Large intestine (tissue), 3 donors: ENCODE results near the gene TENT4A. TPM values are rescaled to one million over a fixed set of nuclear protein-coding genes. Genes with fewer than 3 reads are reported as not detected.

Source experiments
- DNase-seq, 2 donors: peaks; one replicate each; pipeline versions ENCODE4 v3.0.0 to v3.0.0-alpha.2; 2013
- H3K27ac ChIP-seq: one replicate; pipeline ENCODE4 v1.5.1; 2013; ENCODE audit warnings: low read length
- H3K27me3 ChIP-seq: 2 replicates; pipeline ENCODE4 v1.6.1; 2013; ENCODE audit warnings: low read length; ENCODE audit not compliant: control insufficient read depth, insufficient read depth
- H3K36me3 ChIP-seq: 2 replicates; pipeline ENCODE4 v1.6.1; 2013; ENCODE audit warnings: low read length; ENCODE audit not compliant: control insufficient read depth, insufficient read depth
- H3K4me1 ChIP-seq: one replicate; pipeline ENCODE4 v1.6.1; 2013; ENCODE audit warnings: low read length; ENCODE audit not compliant: control insufficient read depth, insufficient read depth
- H3K4me3 ChIP-seq: one replicate; pipeline ENCODE4 v1.5.1; 2013; ENCODE audit warnings: low read length
- H3K9me3 ChIP-seq: one replicate; pipeline ENCODE4 v1.6.1; 2013; ENCODE audit warnings: mild to moderate bottlenecking, low read depth, low read length, moderate library complexity; ENCODE audit not compliant: control insufficient read depth
- WGBS: methylation state at CpG from one replicate; pipeline ENCODE4 v1.1.5; 2013; ENCODE audit warnings: low lambda C conversion rate; ENCODE audit not compliant: insufficient coverage; 5-methylcytosine and 5-hydroxymethylcytosine counted together
- polyA plus RNA-seq: library from polyadenylated mRNA; unstranded; fragments of 120-200 nt; gene quantifications from one replicate; pipeline ENCODE4 v1.2.1, GENCODE V29; 2013

The TENT4A gene
- polyA plus RNA-seq, 1 donor: 24.7 TPM

DNA sequence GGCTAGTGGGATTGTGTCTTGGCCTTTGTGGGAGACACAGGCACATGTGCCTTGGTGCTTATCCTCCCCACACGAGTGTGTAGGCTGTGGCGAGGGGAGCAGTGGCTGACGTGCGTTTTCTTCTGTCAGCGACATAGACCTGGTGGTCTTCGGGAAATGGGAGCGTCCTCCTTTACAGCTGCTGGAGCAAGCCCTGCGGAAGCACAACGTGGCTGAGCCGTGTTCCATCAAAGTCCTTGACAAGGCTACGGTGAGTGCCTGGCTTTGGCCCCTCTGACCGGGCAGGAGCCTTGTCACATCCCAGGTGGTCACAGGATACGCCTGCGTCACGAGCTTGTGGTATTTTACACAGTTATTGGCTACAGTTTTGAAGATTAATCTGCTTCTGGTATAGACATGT is 26.4 kb downstream of the TENT4A start:
- Histone ChIP-seq H3K4me3 (no peak overlapping the region), H3K4me1 (no peaks in the 10 kb centered on the region), H3K9me3 (no peaks in the 10 kb centered on the region), H3K27me3 (no peaks in the 10 kb centered on the region), H3K36me3 (peaks cover 71% of the 10 kb centered on the region), H3K27ac (no peak overlapping the region)
- WGBS: no CpG with 5 or more reads among the region's 15 CpGs
- no peak for DNase-seq

DNA sequence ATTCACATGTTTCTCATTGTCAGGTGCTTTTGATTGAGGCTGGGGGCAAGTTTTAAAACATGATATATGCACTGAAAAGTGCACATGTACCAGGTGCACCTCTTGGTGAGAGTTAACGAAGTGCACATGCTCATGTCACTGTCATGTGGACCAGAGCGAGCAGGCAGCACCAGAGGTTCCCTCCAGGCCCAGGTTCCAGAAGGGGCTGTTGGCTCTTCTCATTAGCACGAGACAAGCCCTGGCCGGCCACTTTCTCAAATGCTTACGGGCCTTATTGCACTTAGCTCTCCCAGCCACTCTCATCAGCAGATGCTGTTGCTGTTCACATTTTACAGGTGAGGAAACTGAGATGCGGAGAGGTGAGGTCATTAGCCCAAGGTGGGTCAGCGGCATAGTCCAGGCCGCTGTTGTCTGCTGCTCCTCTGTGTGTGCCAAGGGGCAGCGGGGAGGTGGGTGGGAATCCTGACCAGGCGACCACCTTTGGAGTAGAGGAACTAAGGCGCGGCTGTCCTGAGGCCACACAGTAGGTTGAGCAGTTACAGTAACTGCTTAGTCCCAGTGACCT is 27.4 kb downstream of the TENT4A start:
- no peaks in the 10 kb centered on the region for H3K27me3 ChIP-seq
- H3K27ac ChIP-seq: no peak overlapping the region
- peaks cover 75% of the 10 kb centered on the region for H3K36me3 ChIP-seq
- no peaks in the 10 kb centered on the region for H3K9me3 ChIP-seq
- no CpG with 5 or more reads among the region's 12 CpGs for WGBS
- DNase-seq: no peak
- no peaks in the 10 kb centered on the region for H3K4me1 ChIP-seq
- H3K4me3 ChIP-seq: no peak overlapping the region

GRCh38 chr5:6742081-6742758 is 29.0 kb downstream of the TENT4A start:
- Histone ChIP-seq H3K27ac (no peak overlapping the region), H3K9me3 (no peaks in the 10 kb centered on the region), H3K4me1 (no peaks in the 10 kb centered on the region), H3K27me3 (no peaks in the 10 kb centered on the region), H3K4me3 (no peak overlapping the region), H3K36me3 (peaks cover 78% of the 10 kb centered on the region)
- no CpG with 5 or more reads among the region's 13 CpGs for WGBS
- DNase-seq: no peak

DNA sequence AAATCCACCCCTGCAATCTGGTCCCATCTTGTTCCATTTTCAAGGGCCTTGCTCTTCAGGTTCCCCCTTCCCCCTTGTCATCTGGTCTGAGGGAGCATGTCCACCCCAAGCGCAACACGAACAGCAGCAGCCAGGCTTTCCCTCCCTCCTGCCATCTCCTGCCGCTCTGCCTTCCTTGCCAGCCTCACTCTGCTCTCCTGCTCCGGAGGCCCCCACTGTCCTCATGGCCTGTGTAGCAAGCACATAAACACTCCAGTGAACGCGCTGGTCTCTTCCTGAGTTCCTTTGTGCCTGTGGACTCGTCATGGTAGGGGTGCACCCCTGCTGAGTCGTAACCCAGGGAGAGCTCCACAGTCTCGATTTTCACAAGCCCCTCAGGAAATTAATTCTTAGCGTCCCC is 29.9 kb downstream of the TENT4A start:
- H3K27ac ChIP-seq: no peak overlapping the region
- H3K36me3 ChIP-seq: peaks cover 78% of the 10 kb centered on the region
- no peaks in the 10 kb centered on the region for H3K4me1 ChIP-seq
- 92% methylated on average over 2 of the region's 10 CpGs for WGBS
- H3K9me3 ChIP-seq: no peaks in the 10 kb centered on the region
- no peak overlapping the region for H3K4me3 ChIP-seq
- H3K27me3 ChIP-seq: no peaks in the 10 kb centered on the region
- no peak for DNase-seq

DNA sequence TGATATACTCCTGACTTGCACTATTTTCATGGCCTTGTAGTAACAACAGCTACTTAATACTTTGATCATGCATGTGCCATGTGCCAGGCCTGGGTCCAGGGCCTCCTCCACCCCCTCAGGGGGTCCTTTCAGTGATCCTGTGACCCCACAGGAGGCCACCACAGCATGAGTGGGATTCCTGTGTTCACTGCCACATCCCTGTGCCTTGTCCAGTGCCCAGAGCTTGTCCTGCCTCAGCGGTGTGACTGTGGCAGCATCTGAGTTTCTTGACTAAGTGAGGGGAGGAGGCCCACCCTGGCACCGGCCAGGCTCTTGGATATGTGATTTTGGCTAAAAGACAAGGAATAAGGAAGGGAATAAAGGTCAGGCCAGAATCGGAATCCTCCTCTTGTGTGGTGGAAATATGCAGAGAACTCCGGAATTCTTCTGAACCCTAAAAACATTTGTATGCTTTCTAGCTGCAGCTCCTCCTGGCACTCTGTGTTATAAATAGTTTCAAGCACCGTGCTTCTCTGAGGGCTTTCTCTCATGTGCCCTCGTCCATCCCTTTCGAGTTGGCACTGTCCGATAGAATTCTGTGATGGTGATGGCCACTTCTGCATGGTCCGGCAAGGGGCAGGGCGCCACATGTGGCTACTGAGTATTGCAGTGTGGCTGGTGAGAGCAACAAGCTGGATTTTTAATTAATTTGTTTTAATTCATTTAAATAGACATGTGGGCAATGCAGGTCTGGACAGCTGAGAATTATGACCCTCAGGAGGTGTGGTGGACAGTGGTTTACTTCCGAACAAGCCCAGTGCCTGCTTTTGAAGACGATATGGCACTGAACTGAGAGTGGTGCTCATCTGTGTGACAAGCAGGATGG is 31.8 kb downstream of the TENT4A start:
- Histone ChIP-seq H3K36me3 (peaks cover 77% of the 10 kb centered on the region), H3K27me3 (no peaks in the 10 kb centered on the region), H3K4me3 (no peak overlapping the region), H3K9me3 (no peaks in the 10 kb centered on the region), H3K4me1 (no peaks in the 10 kb centered on the region), H3K27ac (no peak overlapping the region)
- WGBS: 100% methylated on average over 2 of the region's 12 CpGs
- no peak for DNase-seq

DNA sequence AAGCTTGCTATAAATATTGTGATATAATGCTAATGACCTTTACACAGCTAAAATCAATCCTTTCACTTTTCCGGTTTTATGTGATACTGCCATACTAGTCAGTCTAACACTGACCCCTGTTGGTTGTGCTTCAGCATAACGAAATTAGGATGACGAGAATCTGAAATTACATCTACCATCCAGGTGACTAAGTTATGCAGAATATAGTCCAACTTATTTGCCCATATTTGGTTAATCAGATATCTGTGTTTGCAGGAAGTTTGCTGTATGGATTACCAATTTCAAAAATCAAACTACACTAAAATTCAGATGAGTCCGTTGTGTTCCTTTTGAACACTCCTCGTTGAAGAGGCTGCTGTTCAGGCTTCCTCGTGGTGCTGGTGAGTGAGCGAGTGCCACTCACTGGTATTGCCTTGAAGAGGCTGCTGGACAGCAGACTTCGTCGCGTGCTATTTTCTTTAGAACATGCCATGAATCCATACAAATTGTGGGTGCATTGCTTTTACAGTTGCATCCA is 32.5 kb downstream of the TENT4A start:
- peaks cover 76% of the 10 kb centered on the region for H3K36me3 ChIP-seq
- H3K4me3 ChIP-seq: no peak overlapping the region
- WGBS: no CpG with 5 or more reads among the region's 10 CpGs
- DNase-seq: peak; percentile 33 to 53
- no peaks in the 10 kb centered on the region for H3K9me3 ChIP-seq
- H3K4me1 ChIP-seq: no peaks in the 10 kb centered on the region
- no peaks in the 10 kb centered on the region for H3K27me3 ChIP-seq
- H3K27ac ChIP-seq: no peak overlapping the region

GRCh38 chr5:6746244-6746643 is 33.0 kb downstream of the TENT4A start:
- H3K36me3 ChIP-seq: peaks cover 76% of the 10 kb centered on the region

DNA sequence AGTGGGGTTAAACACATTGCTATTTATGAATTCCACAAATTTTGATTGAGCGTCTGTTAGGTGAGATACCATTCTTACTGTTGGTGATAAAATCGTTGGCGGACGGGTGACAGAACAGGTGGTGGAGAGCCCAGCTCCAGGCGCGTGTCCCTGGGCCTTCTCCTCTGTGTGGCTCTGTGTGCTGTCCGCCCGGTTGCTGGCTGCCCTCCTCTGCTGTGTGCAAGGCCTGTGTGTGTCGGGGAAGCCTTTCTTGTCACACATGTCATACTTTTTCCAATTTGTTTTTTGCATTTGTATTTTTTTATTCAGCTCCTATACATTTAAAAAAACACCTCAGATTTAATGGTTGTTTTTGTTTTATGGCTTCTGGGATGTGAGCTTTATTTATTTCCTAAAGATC is 33.9 kb downstream of the TENT4A start:
- no peak overlapping the region for H3K27ac ChIP-seq
- H3K4me1 ChIP-seq: no peaks in the 10 kb centered on the region
- H3K4me3 ChIP-seq: no peak overlapping the region
- H3K36me3 ChIP-seq: peaks cover 75% of the 10 kb centered on the region
- no peaks in the 10 kb centered on the region for H3K9me3 ChIP-seq
- no peak for DNase-seq
- WGBS: 83% methylated on average over 1 of the region's 9 CpGs
- no peaks in the 10 kb centered on the region for H3K27me3 ChIP-seq

More at GRCh38 chr5:6746244-6746643, 33.0 kb downstream of the TENT4A start:
- no peaks in the 10 kb centered on the region for H3K4me1 ChIP-seq
- no peaks in the 10 kb centered on the region for H3K9me3 ChIP-seq
- WGBS: 100% methylated on average over 1 of the region's 9 CpGs
- no peaks in the 10 kb centered on the region for H3K27me3 ChIP-seq
- H3K4me3 ChIP-seq: no peak overlapping the region
- no peak overlapping the region for H3K27ac ChIP-seq
- DNase-seq: no peak

DNA sequence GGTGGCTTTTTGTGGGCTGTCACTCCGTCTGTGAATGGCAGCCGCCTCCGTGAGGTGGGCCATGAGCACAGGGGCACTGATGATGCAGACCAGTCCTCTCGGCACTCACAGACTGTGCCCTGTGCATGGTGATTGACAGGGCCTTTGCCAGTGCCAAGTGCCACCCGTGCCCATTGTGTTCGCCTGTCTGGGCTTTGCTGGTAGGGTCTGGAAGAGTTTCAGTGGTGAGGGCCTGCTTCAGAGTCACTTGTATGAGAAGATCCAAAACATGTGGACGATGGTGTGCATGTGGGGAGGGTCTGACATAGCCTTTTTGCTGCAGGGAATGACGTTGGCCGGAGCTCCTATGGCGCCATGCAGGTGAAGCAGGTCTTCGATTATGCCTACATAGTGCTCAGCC is 34.9 kb downstream of the TENT4A start:
- no CpG with 5 or more reads among the region's 11 CpGs for WGBS
- H3K36me3 ChIP-seq: peaks cover 74% of the 10 kb centered on the region
- H3K27me3 ChIP-seq: no peaks in the 10 kb centered on the region
- H3K27ac ChIP-seq: no peak overlapping the region
- H3K4me3 ChIP-seq: no peak overlapping the region
- no peaks in the 10 kb centered on the region for H3K9me3 ChIP-seq
- no peaks in the 10 kb centered on the region for H3K4me1 ChIP-seq
- no peak for DNase-seq

DNA sequence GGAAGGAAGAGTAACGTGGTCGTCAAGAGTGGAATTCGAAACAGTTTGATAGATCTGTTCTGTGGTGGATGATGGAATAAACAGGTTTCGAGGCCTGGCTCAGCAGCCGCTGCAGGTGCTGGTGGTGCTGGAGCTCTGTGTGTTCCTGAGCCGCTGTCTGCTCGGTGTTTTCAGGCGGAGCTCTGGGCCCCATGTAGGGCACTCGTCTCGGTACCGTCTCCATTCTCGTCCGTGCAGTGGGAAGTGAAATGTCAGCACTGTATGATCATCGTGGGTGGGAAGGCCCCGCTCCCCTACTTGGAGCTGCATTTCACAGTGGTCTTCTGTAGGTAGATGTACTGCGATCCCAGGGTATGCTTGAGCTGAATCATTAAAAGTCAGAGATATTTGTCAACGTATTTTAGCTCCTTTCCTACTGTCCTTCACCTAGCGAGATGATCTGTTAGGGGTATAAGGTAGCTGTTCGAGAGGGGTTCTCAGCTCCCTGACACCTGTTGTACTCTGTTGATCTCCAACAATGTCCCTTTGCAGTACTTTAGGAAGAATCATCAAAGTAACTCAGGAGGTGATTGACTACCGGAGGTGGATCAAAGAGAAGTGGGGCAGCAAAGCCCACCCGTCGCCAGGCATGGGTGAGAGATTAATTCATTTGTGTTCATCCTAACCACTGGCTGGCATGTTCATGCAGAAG is 35.9 kb downstream of the TENT4A start:
- no peak overlapping the region for H3K27ac ChIP-seq
- H3K9me3 ChIP-seq: no peaks in the 10 kb centered on the region
- peaks cover 74% of the 10 kb centered on the region for H3K36me3 ChIP-seq
- WGBS: 100% methylated on average over 2 of the region's 22 CpGs
- H3K4me3 ChIP-seq: no peak overlapping the region
- DNase-seq: no peak
- H3K4me1 ChIP-seq: no peaks in the 10 kb centered on the region
- H3K27me3 ChIP-seq: no peaks in the 10 kb centered on the region
